Activated CD4-positive, alpha-beta memory T cell treated with anti-CD3 and anti-CD28 coated beads for 36 hours (primary cell): ENCODE data around the gene IL31RA. TPM values are rescaled to one million over a fixed set of nuclear protein-coding genes. Genes with fewer than 3 reads are reported as not detected.
"Not testable (repeated sequence)": the region's sequence is repeated elsewhere in the genome, so short reads cannot be mapped to it uniquely, and the experiment has no call there.

Source experiments
- CTCF ChIA-PET: fragments of 350-600 bp; sonication (Branson Sonifier 250); formaldehyde crosslinking; loops from one replicate; lab custom pipeline; 2021; ENCODE audit warnings: antibody characterized with exemption, inconsistent platforms; lab: Charles Lee
- POLR2A ChIA-PET: fragments of 350-600 bp; sonication (Branson Sonifier 250); formaldehyde crosslinking; loops from one replicate; lab custom pipeline; 2021; ENCODE audit warnings: antibody characterized with exemption; lab: Charles Lee
- DNase-seq: peaks from one replicate; pipeline ENCODE4 v3.0.0-alpha.2; 2020
- H3K27ac Mint-ChIP-seq: one replicate; pipeline ENCODE4 v1.8.0; 2021; ENCODE audit warnings: mixed read lengths
- H3K27me3 Mint-ChIP-seq: one replicate; pipeline ENCODE4 v1.8.0; 2021; ENCODE audit warnings: mixed read lengths
- H3K36me3 Mint-ChIP-seq: one replicate; pipeline ENCODE4 v1.8.0; 2021; ENCODE audit warnings: mixed read lengths
- H3K4me1 Mint-ChIP-seq: one replicate; pipeline ENCODE4 v1.8.0; 2021; ENCODE audit warnings: low read depth, mixed read lengths
- H3K4me3 Mint-ChIP-seq: one replicate; pipeline ENCODE4 v1.8.0; 2021; ENCODE audit warnings: mild to moderate bottlenecking, mixed read lengths
- H3K9me3 Mint-ChIP-seq: one replicate; pipeline ENCODE4 v1.8.0; 2021; ENCODE audit warnings: mixed read lengths
- intact Hi-C: fragments of 100-400 bp; cut with micrococcal nuclease; formaldehyde crosslinking; loops from one replicate; pipeline ENCODE4 v1.15.1; 2023
- total RNA-seq, 2 experiments: library from RNA; stranded (reverse); gene quantifications; one replicate each; pipeline ENCODE4 v1.2.3, GENCODE V29; 2021

The IL31RA gene
- under 1 TPM; 0.21 to 0.29 TPM for total RNA-seq

GRCh38 chr5:55850839-55851674, at the start of gene IL31RA:
IL31RA (plus strand) TSS chr5:55851357; CDS start chr5:55851571, 214 bp downstream.
- DNase-seq: no peak
- ChIA-PET POLR2A (interaction anchor here (0.6 kb wide), 1 partner anchor 61 kb away, joined by 3 read pairs; no protein-coding TSS in a partner anchor), CTCF (no interaction called here)
- no peak within 1 kb of the TSS for H3K4me3 Mint-ChIP-seq
- peaks cover 25% of the 10 kb centered on the region for H3K4me1 Mint-ChIP-seq
- peaks cover 3% of the 10 kb centered on the region for H3K27me3 Mint-ChIP-seq
- intact Hi-C loops: no loop called here
- no peaks in the 10 kb centered on the region for H3K36me3 Mint-ChIP-seq
- H3K9me3 Mint-ChIP-seq: no peaks in the 10 kb centered on the region
- no peak within 1 kb of the TSS for H3K27ac Mint-ChIP-seq

DNA sequence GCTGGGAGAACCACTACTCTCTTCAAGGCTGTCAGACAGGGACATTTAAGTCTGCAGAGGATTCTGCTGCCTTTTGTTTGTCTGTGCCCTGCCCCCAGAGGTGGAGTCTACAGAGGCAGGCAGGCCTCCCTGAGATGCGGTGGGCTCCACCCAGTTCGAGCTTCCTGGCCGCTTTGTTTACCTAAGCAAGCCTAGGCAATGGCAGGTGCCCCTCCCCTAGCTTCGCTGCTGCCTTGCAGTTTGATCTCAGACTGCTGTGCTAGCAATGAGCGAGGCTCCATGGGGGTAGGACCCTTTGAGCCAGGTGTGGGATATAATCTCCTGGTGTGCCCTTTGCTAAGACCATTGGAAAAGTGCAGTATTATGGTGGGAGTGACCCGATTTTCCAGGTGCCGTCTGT, 42.3 kb upstream of the IL31RA start:
- CTCF ChIA-PET, DNase-seq, H3K4me1 Mint-ChIP-seq, H3K4me3 Mint-ChIP-seq, H3K27ac Mint-ChIP-seq, POLR2A ChIA-PET, intact Hi-C loops, H3K36me3 Mint-ChIP-seq, H3K27me3 Mint-ChIP-seq: not testable (repeated sequence)
- peaks cover 11% of the 10 kb centered on the region for H3K9me3 Mint-ChIP-seq

GRCh38 chr5:55815939-55816338, 35.2 kb upstream of the IL31RA start:
- H3K27ac Mint-ChIP-seq, H3K36me3 Mint-ChIP-seq, H3K9me3 Mint-ChIP-seq, intact Hi-C loops, POLR2A ChIA-PET, H3K4me3 Mint-ChIP-seq, H3K27me3 Mint-ChIP-seq, DNase-seq, CTCF ChIA-PET, H3K4me1 Mint-ChIP-seq: not testable (repeated sequence)

GRCh38 chr5:55816342-55816741, 34.8 kb upstream of the IL31RA start:
- no peaks in the 10 kb centered on the region for H3K36me3 Mint-ChIP-seq
- POLR2A ChIA-PET: no interaction called here
- intact Hi-C loops: no loop called here
- no peak for DNase-seq
- H3K4me3 Mint-ChIP-seq: no peak overlapping the region
- peaks cover 13% of the 10 kb centered on the region for H3K27me3 Mint-ChIP-seq
- peaks cover 2% of the 10 kb centered on the region for H3K4me1 Mint-ChIP-seq
- CTCF ChIA-PET: no interaction called here
- H3K9me3 Mint-ChIP-seq: no peaks in the 10 kb centered on the region
- no peak overlapping the region for H3K27ac Mint-ChIP-seq

- Mint-ChIP-seq H3K4me1 (peaks cover 5% of the 10 kb centered on the region), H3K27me3 (peaks cover 17% of the 10 kb centered on the region), H3K4me3 (no peak overlapping the region), H3K27ac (no peak overlapping the region), H3K9me3 (no peaks in the 10 kb centered on the region), H3K36me3 (peaks cover 1% of the 10 kb centered on the region)
- intact Hi-C loops: no loop called here
- ChIA-PET CTCF (no interaction called here), POLR2A (no interaction called here)
- DNase-seq: no peak
Measured at GRCh38 chr5:55817030-55817429, 34.1 kb upstream of the IL31RA start.

DNA sequence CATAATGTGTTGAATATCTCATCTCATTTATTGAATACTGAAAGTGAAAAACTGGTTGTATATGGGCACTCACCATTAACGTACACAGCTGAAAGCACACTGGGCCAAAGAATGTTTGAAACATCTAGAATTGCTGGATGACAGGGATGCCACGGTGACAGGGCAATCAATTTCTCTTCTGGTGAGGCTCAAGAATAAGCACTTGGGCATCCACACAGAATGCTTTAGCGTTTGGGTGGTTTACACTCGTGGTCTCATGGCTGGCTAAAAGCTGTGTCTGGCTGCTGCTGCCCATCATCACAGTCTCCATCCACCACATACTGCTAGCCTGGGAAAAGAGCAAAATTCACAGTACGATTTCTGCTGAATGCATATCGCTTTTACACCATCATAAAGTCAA, 30.7 kb upstream of the IL31RA start:
- Mint-ChIP-seq H3K36me3 (peaks cover 1% of the 10 kb centered on the region), H3K27me3 (peaks cover 39% of the 10 kb centered on the region)

GRCh38 chr5:55821731-55822512, 29.2 kb upstream of the IL31RA start:
- Mint-ChIP-seq H3K4me1 (peaks cover 9% of the 10 kb centered on the region), H3K9me3 (no peaks in the 10 kb centered on the region), H3K27me3 (peaks cover 41% of the 10 kb centered on the region), H3K36me3 (peaks cover 1% of the 10 kb centered on the region), H3K4me3 (peak overlapping the region; percentile 43), H3K27ac (no peak overlapping the region)
- DNase-seq: peak; percentile 18
- intact Hi-C loops: no loop called here
- ChIA-PET CTCF (no interaction called here), POLR2A (no interaction called here)

More for the DNA sequence above, 30.7 kb upstream of the IL31RA start:
- Mint-ChIP-seq H3K27ac (no peak overlapping the region), H3K4me1 (peaks cover 9% of the 10 kb centered on the region), H3K4me3 (no peak overlapping the region), H3K9me3 (no peaks in the 10 kb centered on the region)
- intact Hi-C loops: no loop called here
- no peak for DNase-seq
- POLR2A ChIA-PET: no interaction called here
- CTCF ChIA-PET: no interaction called here

- H3K27ac Mint-ChIP-seq: no peak overlapping the region
- peaks cover 45% of the 10 kb centered on the region for H3K27me3 Mint-ChIP-seq
- DNase-seq: no peak
- ChIA-PET CTCF (no interaction called here), POLR2A (no interaction called here)
- H3K36me3 Mint-ChIP-seq: peaks cover 1% of the 10 kb centered on the region
- H3K4me3 Mint-ChIP-seq: no peak overlapping the region
- H3K9me3 Mint-ChIP-seq: no peaks in the 10 kb centered on the region
- peaks cover 9% of the 10 kb centered on the region for H3K4me1 Mint-ChIP-seq
- intact Hi-C loops: no loop called here
Measured at GRCh38 chr5:55823151-55823796, 27.9 kb upstream of the IL31RA start.

DNA sequence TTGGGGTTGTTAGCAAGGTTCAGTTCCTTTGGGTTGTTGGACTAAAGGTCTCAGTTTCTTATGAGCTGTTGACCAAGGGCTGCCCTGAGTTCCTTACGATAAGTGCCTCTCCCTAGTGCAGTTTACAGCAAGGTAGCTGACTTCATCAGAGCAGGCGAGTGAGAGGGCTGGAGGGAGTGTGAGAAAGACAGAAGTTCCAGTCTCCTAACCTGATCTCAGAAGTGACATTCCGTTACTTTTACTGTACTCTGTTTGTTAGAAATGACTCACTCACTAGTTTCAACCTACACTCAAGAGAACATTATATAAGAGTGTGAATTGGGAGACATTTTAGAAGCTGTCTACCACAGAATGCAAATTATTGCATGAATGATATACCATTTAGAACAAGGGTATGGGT, 21.2 kb upstream of the IL31RA start:
- no peak for DNase-seq
- intact Hi-C loops: no loop called here
- H3K9me3 Mint-ChIP-seq: peaks cover 3% of the 10 kb centered on the region
- ChIA-PET CTCF (interaction anchor here (0.6 to 1.2 kb wide), 2 partner anchors 8 to 23 kb away, joined by 3 read pairs; no protein-coding TSS in a partner anchor), POLR2A (no interaction called here)
- no peak overlapping the region for H3K4me3 Mint-ChIP-seq
- H3K36me3 Mint-ChIP-seq: no peaks in the 10 kb centered on the region
- H3K4me1 Mint-ChIP-seq: peaks cover 3% of the 10 kb centered on the region
- H3K27ac Mint-ChIP-seq: no peak overlapping the region
- peaks cover 14% of the 10 kb centered on the region for H3K27me3 Mint-ChIP-seq

DNA sequence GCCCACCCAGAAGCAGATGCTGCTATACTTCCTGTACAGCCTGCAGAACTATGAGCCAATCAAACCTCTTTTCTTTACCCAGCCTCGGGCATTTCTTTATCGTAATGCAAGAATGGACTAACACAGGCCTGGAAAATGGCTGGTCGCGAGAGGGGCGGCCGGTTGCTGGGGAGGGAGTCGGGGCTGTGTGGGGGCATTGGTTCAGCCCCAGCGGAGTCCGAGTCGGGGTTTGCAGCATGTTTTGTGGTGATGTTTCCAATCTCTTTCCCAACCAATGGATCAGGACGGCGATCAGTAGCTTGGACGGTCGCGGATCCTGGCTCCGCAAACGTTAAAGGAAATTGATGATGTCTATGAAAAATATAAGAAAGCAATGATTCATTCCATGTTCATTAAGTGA, 18.7 kb upstream of the IL31RA start:
- H3K9me3 Mint-ChIP-seq: peaks cover 3% of the 10 kb centered on the region
- peaks cover 4% of the 10 kb centered on the region for H3K27me3 Mint-ChIP-seq

DNA sequence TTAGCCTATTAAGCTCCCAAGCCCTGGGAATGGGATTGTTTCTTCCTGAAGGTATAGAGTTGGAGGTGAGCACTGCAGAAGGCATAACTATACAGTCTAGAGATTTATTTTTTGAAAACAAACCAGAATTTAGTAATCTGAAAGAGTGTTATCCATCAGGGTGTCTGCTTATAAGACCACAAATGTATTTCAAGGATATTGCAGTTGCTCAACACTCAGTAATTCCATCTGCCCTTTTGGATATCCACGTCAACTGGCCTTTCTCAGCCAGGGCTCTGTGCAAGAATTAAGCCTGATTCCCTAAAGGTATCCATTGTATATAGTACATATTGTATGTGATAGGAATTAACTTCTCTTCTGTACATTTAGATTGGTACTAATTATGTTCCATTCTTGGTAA, 15.0 kb upstream of the IL31RA start:
- POLR2A ChIA-PET: no interaction called here
- Mint-ChIP-seq H3K27me3 (no peaks in the 10 kb centered on the region), H3K36me3 (no peaks in the 10 kb centered on the region), H3K4me1 (no peaks in the 10 kb centered on the region), H3K9me3 (peaks cover 3% of the 10 kb centered on the region), H3K27ac (no peak overlapping the region), H3K4me3 (no peak overlapping the region)
- CTCF ChIA-PET: no interaction called here
- DNase-seq: no peak
- intact Hi-C loops: no loop called here

More for the DNA sequence above, 18.7 kb upstream of the IL31RA start:
- CTCF ChIA-PET: no interaction called here
- H3K4me3 Mint-ChIP-seq: no peak overlapping the region
- H3K4me1 Mint-ChIP-seq: peaks cover 3% of the 10 kb centered on the region
- no peak overlapping the region for H3K27ac Mint-ChIP-seq
- intact Hi-C loops: no loop called here
- POLR2A ChIA-PET: no interaction called here
- no peaks in the 10 kb centered on the region for H3K36me3 Mint-ChIP-seq
- DNase-seq: no peak

DNA sequence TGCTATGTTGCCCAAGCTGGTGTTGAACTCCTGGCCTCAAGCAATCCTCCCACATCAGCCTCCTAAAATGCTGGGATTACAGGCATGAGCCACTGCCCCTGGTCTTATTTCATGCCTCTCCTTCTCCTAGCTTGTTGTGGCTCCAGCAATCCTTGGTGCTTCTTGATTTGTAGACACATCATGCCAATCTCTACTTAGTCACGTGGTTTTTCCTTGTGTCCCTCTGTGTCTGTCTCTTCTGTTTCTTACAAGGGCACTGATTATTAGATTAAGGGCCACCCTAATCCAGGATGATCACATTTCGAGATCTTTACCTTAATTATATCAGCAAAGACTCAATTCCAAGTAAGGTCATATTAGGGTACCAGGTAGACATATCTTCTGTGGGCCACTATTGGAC, 9.2 kb upstream of the IL31RA start:
- intact Hi-C loops: no loop called here
- Mint-ChIP-seq H3K27ac (no peak overlapping the region), H3K36me3 (no peaks in the 10 kb centered on the region), H3K4me3 (no peak overlapping the region), H3K4me1 (peaks cover 2% of the 10 kb centered on the region), H3K9me3 (peaks cover 11% of the 10 kb centered on the region), H3K27me3 (no peaks in the 10 kb centered on the region)
- ChIA-PET POLR2A (no interaction called here), CTCF (no interaction called here)
- no peak for DNase-seq
